GM23248 (cell line): ENCODE results near the gene RPL36. TPM values are rescaled to one million over a fixed set of nuclear protein-coding genes. Genes with fewer than 3 reads are reported as not detected.

Source experiments
- DNase-seq: peaks from one replicate; pipeline ENCODE4 v3.0.0-alpha.2; 2015
- H2AFZ ChIP-seq: fragments of 200-600 bp; sonication (generic); 2 replicates; pipeline ENCODE4 v1.6.1; 2016; ENCODE audit warnings: antibody characterized with exemption
- H3F3A ChIP-seq: fragments of 200-600 bp; sonication (generic); 2 replicates; pipeline ENCODE4 v1.6.1; 2016; ENCODE audit warnings: mild to moderate bottlenecking, antibody characterized with exemption, mixed run types; ENCODE audit not compliant: insufficient read depth
- H3K27ac ChIP-seq: fragments of 200-600 bp; sonication (generic); 2 replicates; pipeline ENCODE4 v1.5.1; 2016; ENCODE audit warnings: mild to moderate bottlenecking
- H3K27me3 ChIP-seq: fragments of 200-600 bp; sonication (generic); replicated peaks from 2 replicates; pipeline ENCODE4 v1.6.1; 2016; ENCODE audit warnings: mild to moderate bottlenecking; ENCODE audit not compliant: insufficient read depth
- H3K36me3 ChIP-seq: fragments of 200-600 bp; sonication (generic); 2 replicates; pipeline ENCODE4 v1.6.1; 2016; ENCODE audit warnings: low read depth, mild to moderate bottlenecking
- H3K4me1 ChIP-seq: fragments of 200-600 bp; sonication (generic); 2 replicates; pipeline ENCODE4 v1.6.1; 2016; ENCODE audit warnings: mild to moderate bottlenecking; ENCODE audit not compliant: insufficient read depth
- H3K4me2 ChIP-seq: fragments of 200-600 bp; sonication (generic); one replicate; pipeline ENCODE4 v1.6.1; 2016; ENCODE audit warnings: mild to moderate bottlenecking; ENCODE audit not compliant: unreplicated experiment
- H3K4me3 ChIP-seq: fragments of 200-600 bp; sonication (generic); 2 replicates; pipeline ENCODE4 v1.5.1; 2016; ENCODE audit warnings: mild to moderate bottlenecking
- H3K79me2 ChIP-seq: fragments of 200-600 bp; sonication (generic); 2 replicates; pipeline ENCODE4 v1.6.1; 2016; ENCODE audit warnings: mild to moderate bottlenecking; ENCODE audit not compliant: insufficient read depth
- H3K9ac ChIP-seq: fragments of 200-600 bp; sonication (generic); 2 replicates; pipeline ENCODE4 v1.6.1; 2016; ENCODE audit warnings: mild to moderate bottlenecking
- H3K9me2 ChIP-seq: fragments of 200-600 bp; sonication (generic); 2 replicates; pipeline ENCODE4 v1.6.1; 2016; ENCODE audit warnings: mixed run types, mild to moderate bottlenecking, moderate library complexity; ENCODE audit not compliant: insufficient read depth
- H3K9me3 ChIP-seq: fragments of 200-600 bp; sonication (generic); one replicate; pipeline ENCODE4 v1.6.1; 2017; ENCODE audit warnings: low read depth
- H4K20me1 ChIP-seq: fragments of 200-600 bp; sonication (generic); 2 replicates; pipeline ENCODE4 v1.6.0; 2016; ENCODE audit not compliant: insufficient read depth
- EZH2 ChIP-seq: fragments of 200-600 bp; sonication (generic); IDR thresholded peaks from 2 replicates; pipeline ENCODE4 v1.6.1; 2018; ENCODE audit warnings: antibody characterized with exemption, mild to moderate bottlenecking; ENCODE audit not compliant: insufficient read depth, poor library complexity, severe bottlenecking
- EZH2phosphoT487 ChIP-seq: fragments of 200-600 bp; sonication (generic); IDR thresholded peaks from 2 replicates; pipeline ENCODE4 v1.6.1; 2018; ENCODE audit warnings: antibody characterized with exemption, moderate library complexity, mild to moderate bottlenecking, low read depth; ENCODE audit not compliant: insufficient read depth
- WGBS, 2 experiments: methylation state at CpG; one replicate each; pipeline ENCODE4 v1.1.6; 2015 to 2017; ENCODE audit warnings: low lambda C conversion rate in 2 of 2, low coverage in 1 of 2; ENCODE audit errors: missing lambda C conversion rate in 2 of 2; 5-methylcytosine and 5-hydroxymethylcytosine counted together
- in situ Hi-C: fragments of 300-500 bp; cut with MboI; formaldehyde crosslinking; loops from 2 replicates; pipeline ENCODE4 v1.15.0; 2020
- polyA plus RNA-seq: library from polyadenylated mRNA; unstranded; fragments of >200 nt; fragmentation: Nextera tagmentation; extraction: Ambion mirVana; gene quantifications from 2 replicates; pipeline ENCODE4 v1.2.1, GENCODE V29; 2016
- total RNA-seq: library from RNA; depleted of rRNA; stranded (reverse); fragments of >200 nt; shearing (Covaris generic); gene quantifications from 2 replicates; pipeline ENCODE4 v1.2.3, GENCODE V29; 2014

RPL36 gene
- total and polyA plus RNA-seq, 2 experiments from 2014 or later: 503 to 1,128 TPM

GRCh38 chr19:5682107-5682482, 8.0 kb upstream of the RPL36 start:
- H2AFZ ChIP-seq: no peak overlapping the region
- H3K4me1 ChIP-seq: no peaks in the 10 kb centered on the region
- no peaks in the 10 kb centered on the region for H3K9me2 ChIP-seq
- H3K27me3 ChIP-seq: no peaks in the 10 kb centered on the region
- no peak for DNase-seq
- no peaks in the 10 kb centered on the region for H4K20me1 ChIP-seq
- no peak overlapping the region for H3K27ac ChIP-seq
- no peaks in the 10 kb centered on the region for H3F3A ChIP-seq
- H3K36me3 ChIP-seq: no peaks in the 10 kb centered on the region
- H3K9me3 ChIP-seq: no peaks in the 10 kb centered on the region
- H3K79me2 ChIP-seq: peaks cover 15% of the 10 kb centered on the region
- 76 to 78% methylated on average over 3 of the region's 3 CpGs for WGBS, 2 experiments
- no peak overlapping the region for H3K4me2 ChIP-seq
- in situ Hi-C loops: no loop called here
- TF ChIP-seq EZH2 (no peak), EZH2phosphoT487 (no peak)
- H3K4me3 ChIP-seq: no peak overlapping the region
- no peak overlapping the region for H3K9ac ChIP-seq

DNA sequence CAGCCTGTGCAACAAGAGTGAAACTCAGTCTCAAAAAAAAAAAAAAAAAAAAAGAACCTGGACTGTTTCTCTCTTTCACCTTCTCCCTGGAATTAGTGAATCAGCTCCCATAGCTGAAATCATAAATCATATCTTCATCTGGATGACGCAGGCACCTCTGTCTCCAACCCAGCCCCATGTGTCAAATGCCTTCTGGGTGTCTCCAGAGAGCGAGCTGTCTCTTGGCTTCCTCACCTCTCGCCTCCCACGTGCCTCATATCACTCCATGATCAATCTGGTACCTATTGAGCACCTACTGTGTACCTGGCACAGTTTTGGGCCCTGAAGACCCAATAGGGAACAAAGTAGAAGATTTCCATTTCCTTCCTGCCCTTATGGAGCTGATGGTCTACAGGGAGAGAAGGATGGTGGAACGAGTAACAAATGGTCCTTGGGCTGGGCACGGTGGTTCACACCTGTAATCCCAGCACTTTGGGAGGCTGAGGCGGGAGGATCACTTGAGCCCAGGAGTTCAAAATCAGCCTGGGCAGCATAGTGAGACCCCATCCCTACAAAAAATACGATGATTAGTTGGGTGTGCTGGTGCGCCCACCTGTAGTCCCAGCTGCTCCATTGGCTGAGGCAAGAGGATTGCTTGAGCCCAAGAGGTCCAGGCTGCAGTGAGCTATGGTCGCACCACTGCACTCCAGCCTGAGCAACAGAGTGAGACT, 6.8 kb upstream of the RPL36 start:
- no peaks in the 10 kb centered on the region for H3K36me3 ChIP-seq
- in situ Hi-C loops: no loop called here
- H3K27me3 ChIP-seq: no peaks in the 10 kb centered on the region
- no peak overlapping the region for H3K4me2 ChIP-seq
- no peak overlapping the region for H3K4me3 ChIP-seq
- no peak overlapping the region for H3K9ac ChIP-seq
- no peaks in the 10 kb centered on the region for H3K4me1 ChIP-seq
- H3K9me2 ChIP-seq: no peaks in the 10 kb centered on the region
- H3K27ac ChIP-seq: no peak overlapping the region
- peaks cover 15% of the 10 kb centered on the region for H3K79me2 ChIP-seq
- H3K9me3 ChIP-seq: no peaks in the 10 kb centered on the region
- TF ChIP-seq EZH2 (no peak), EZH2phosphoT487 (no peak)
- H4K20me1 ChIP-seq: no peaks in the 10 kb centered on the region
- H2AFZ ChIP-seq: no peak overlapping the region
- 81 to 83% methylated on average over 10 of the region's 10 CpGs for WGBS, 2 experiments
- H3F3A ChIP-seq: no peaks in the 10 kb centered on the region
- no peak for DNase-seq

- H3F3A ChIP-seq: no peaks in the 10 kb centered on the region
- H3K36me3 ChIP-seq: no peaks in the 10 kb centered on the region
- no peaks in the 10 kb centered on the region for H3K9me3 ChIP-seq
- no peaks in the 10 kb centered on the region for H3K27me3 ChIP-seq
- no peaks in the 10 kb centered on the region for H4K20me1 ChIP-seq
- in situ Hi-C loops: no loop called here
- peaks cover 3% of the 10 kb centered on the region for H3K79me2 ChIP-seq
- H3K4me2 ChIP-seq: no peak overlapping the region
- no peak for TF ChIP-seq EZH2
- no peak for TF ChIP-seq EZH2phosphoT487
- H3K9me2 ChIP-seq: no peaks in the 10 kb centered on the region
- H3K4me1 ChIP-seq: no peaks in the 10 kb centered on the region
- H3K9ac ChIP-seq: no peak overlapping the region
- no peak for DNase-seq
- H3K4me3 ChIP-seq: no peak overlapping the region
- WGBS, 2 experiments: 78 to 82% methylated on average over 19 to 22 of the region's 22 CpGs
- no peak overlapping the region for H3K27ac ChIP-seq
- no peak overlapping the region for H2AFZ ChIP-seq
Measured at GRCh38 chr19:5684694-5685430, 5.2 kb upstream of the RPL36 start.

- Histone ChIP-seq H3K9me2 (no peaks in the 10 kb centered on the region), H3F3A (no peaks in the 10 kb centered on the region), H3K27me3 (no peaks in the 10 kb centered on the region), H3K79me2 (peaks cover 12% of the 10 kb centered on the region), H2AFZ (peak overlapping the region; percentile 78; the same call in 1 of the 2 replicates), H3K4me2 (peak overlapping the region; percentile 42), H4K20me1 (no peaks in the 10 kb centered on the region), H3K9me3 (no peaks in the 10 kb centered on the region), H3K27ac (no peak overlapping the region), H3K4me1 (no peaks in the 10 kb centered on the region), H3K36me3 (no peaks in the 10 kb centered on the region), H3K4me3 (peak overlapping the region; percentile 73), H3K9ac (no peak overlapping the region)
- WGBS, 2 experiments: 55 to 78% methylated on average over 11 to 16 of the region's 16 CpGs
- TF ChIP-seq EZH2 (no peak), EZH2phosphoT487 (no peak)
- no peak for DNase-seq
- in situ Hi-C loops: no loop called here
Measured at GRCh38 chr19:5686326-5686646, 3.8 kb upstream of the RPL36 start.
